Mesothelial cell of epicardium (in vitro differentiated cells): ENCODE results near the gene ULK4. TPM values are rescaled to one million over a fixed set of nuclear protein-coding genes. Genes with fewer than 3 reads are reported as not detected.

Source experiments
- DNase-seq, 2 experiments: peaks; one replicate each; pipeline ENCODE4 v3.0.0; 2021; ENCODE audit warnings: low spot score in 2 of 2; ENCODE audit not compliant: unreplicated experiment in 2 of 2
- H3K27ac Mint-ChIP-seq: 2 replicates; pipeline ENCODE4 v1.8.0; 2021; ENCODE audit warnings: mixed read lengths
- H3K27me3 Mint-ChIP-seq: 2 replicates; pipeline ENCODE4 v1.8.0; 2021; ENCODE audit warnings: low read depth, mixed read lengths
- H3K36me3 Mint-ChIP-seq: 2 replicates; pipeline ENCODE4 v1.8.0; 2021; ENCODE audit warnings: mixed read lengths
- H3K4me1 Mint-ChIP-seq: 2 replicates; pipeline ENCODE4 v1.8.0; 2021; ENCODE audit warnings: mixed read lengths
- H3K4me3 Mint-ChIP-seq: 2 replicates; pipeline ENCODE4 v1.8.0; 2021; ENCODE audit warnings: mild to moderate bottlenecking, moderate library complexity, mixed read lengths
- H3K9me3 Mint-ChIP-seq: 2 replicates; pipeline ENCODE4 v1.8.0; 2021; ENCODE audit warnings: mixed read lengths
- total RNA-seq: library from RNA; stranded (reverse); gene quantifications from 3 replicates; pipeline ENCODE4 v1.2.1, GENCODE V29; 2021
- TF ChIP-seq, protein P1 (sequence below): fragments of 200-600 bp; sonication (generic); IDR thresholded peaks from one replicate; pipeline ENCODE4 v1.5.0; 2021; ENCODE audit warnings: antibody characterized with exemption; ENCODE audit not compliant: unreplicated experiment

The ULK4 gene
- total RNA-seq, 1 donor from 2014 or later = 10.7 TPM

DNA sequence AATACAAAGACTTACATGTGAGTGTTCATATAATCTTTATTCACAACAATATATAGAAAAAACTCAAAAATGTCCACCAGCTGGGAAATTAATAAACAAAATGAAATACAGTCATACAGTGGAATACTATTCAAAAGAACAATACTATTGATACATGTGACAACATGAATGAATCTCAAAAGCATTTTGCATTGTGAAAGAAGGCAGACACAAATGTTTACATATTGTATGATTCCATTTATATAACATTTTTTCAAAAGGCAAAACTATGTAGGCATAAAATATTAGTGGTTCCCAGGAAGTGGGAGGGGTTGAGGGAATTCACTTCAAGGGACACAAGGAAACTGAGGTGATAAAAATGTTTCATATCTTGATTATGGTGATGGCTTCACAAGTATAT is 459.4 kb downstream of the ULK4 start:
- H3K27ac Mint-ChIP-seq = no peak overlapping the region
- H3K9me3 Mint-ChIP-seq = no peaks in the 10 kb centered on the region
- no peaks in the 10 kb centered on the region for H3K36me3 Mint-ChIP-seq
- H3K4me3 Mint-ChIP-seq = no peak overlapping the region
- no peaks in the 10 kb centered on the region for H3K4me1 Mint-ChIP-seq
- TF ChIP-seq, protein P1, sequence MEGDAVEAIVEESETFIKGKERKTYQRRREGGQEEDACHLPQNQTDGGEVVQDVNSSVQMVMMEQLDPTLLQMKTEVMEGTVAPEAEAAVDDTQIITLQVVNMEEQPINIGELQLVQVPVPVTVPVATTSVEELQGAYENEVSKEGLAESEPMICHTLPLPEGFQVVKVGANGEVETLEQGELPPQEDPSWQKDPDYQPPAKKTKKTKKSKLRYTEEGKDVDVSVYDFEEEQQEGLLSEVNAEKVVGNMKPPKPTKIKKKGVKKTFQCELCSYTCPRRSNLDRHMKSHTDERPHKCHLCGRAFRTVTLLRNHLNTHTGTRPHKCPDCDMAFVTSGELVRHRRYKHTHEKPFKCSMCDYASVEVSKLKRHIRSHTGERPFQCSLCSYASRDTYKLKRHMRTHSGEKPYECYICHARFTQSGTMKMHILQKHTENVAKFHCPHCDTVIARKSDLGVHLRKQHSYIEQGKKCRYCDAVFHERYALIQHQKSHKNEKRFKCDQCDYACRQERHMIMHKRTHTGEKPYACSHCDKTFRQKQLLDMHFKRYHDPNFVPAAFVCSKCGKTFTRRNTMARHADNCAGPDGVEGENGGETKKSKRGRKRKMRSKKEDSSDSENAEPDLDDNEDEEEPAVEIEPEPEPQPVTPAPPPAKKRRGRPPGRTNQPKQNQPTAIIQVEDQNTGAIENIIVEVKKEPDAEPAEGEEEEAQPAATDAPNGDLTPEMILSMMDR = no peak
- no peak for DNase-seq
- H3K27me3 Mint-ChIP-seq = no peaks in the 10 kb centered on the region

GRCh38 chr3:41502023-41502422 is 459.9 kb downstream of the ULK4 start:
- no peaks in the 10 kb centered on the region for H3K27me3 Mint-ChIP-seq
- no peak overlapping the region for H3K4me3 Mint-ChIP-seq
- no peaks in the 10 kb centered on the region for H3K36me3 Mint-ChIP-seq
- no peaks in the 10 kb centered on the region for H3K4me1 Mint-ChIP-seq
- H3K9me3 Mint-ChIP-seq = no peaks in the 10 kb centered on the region
- no peak overlapping the region for H3K27ac Mint-ChIP-seq
- TF ChIP-seq, protein P1 = no peak
- no peak for DNase-seq

- Mint-ChIP-seq H3K4me3 (no peak overlapping the region), H3K27ac (no peak overlapping the region), H3K9me3 (no peaks in the 10 kb centered on the region), H3K36me3 (no peaks in the 10 kb centered on the region), H3K4me1 (no peaks in the 10 kb centered on the region), H3K27me3 (no peaks in the 10 kb centered on the region)
- DNase-seq = no peak
- TF ChIP-seq, protein P1 = no peak
Observed at GRCh38 chr3:41498847-41499246, 463.1 kb downstream of the ULK4 start.

- TF ChIP-seq, protein P1 = no peak
- Mint-ChIP-seq H3K27ac (no peak overlapping the region), H3K9me3 (no peaks in the 10 kb centered on the region), H3K36me3 (no peaks in the 10 kb centered on the region), H3K4me1 (no peaks in the 10 kb centered on the region), H3K4me3 (no peak overlapping the region), H3K27me3 (no peaks in the 10 kb centered on the region)
- DNase-seq = no peak
Observed at GRCh38 chr3:41490360-41490759, 471.5 kb downstream of the ULK4 start.

GRCh38 chr3:41489231-41489630 is 472.7 kb downstream of the ULK4 start:
- H3K4me3 Mint-ChIP-seq = no peak overlapping the region
- H3K36me3 Mint-ChIP-seq = no peaks in the 10 kb centered on the region
- no peak for DNase-seq
- no peaks in the 10 kb centered on the region for H3K9me3 Mint-ChIP-seq
- no peaks in the 10 kb centered on the region for H3K27me3 Mint-ChIP-seq
- no peak overlapping the region for H3K27ac Mint-ChIP-seq
- TF ChIP-seq, protein P1 = no peak
- no peaks in the 10 kb centered on the region for H3K4me1 Mint-ChIP-seq

DNA sequence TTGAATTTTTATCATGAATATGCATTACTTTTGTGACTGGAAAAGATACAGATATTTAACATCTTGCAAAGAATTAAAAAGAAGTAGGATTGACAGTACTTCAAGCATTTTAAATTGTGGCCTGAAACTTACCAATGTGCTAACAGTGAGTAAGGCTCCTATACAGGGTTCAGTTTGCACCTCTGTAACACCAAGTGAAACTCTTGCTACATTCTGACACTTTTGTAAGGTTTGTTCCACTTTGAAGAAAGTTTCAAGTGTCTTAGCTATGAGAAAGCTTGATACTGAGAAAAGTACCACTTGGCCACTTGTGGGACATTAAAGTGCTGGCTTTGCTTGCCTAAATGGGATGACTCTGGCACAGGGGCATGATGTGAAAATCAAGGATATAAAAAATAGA is 473.4 kb downstream of the ULK4 start:
- H3K4me1 Mint-ChIP-seq = no peaks in the 10 kb centered on the region
- H3K9me3 Mint-ChIP-seq = peaks cover 3% of the 10 kb centered on the region
- no peak overlapping the region for H3K27ac Mint-ChIP-seq

More for the DNA sequence above, 473.4 kb downstream of the ULK4 start:
- Mint-ChIP-seq H3K27me3 (no peaks in the 10 kb centered on the region), H3K36me3 (no peaks in the 10 kb centered on the region), H3K4me3 (no peak overlapping the region)
- TF ChIP-seq, protein P1 = no peak
- no peak for DNase-seq
